GM12878 (cell line): Measurements from ENCODE around the gene DLG2. TPM values are rescaled to one million over a fixed set of nuclear protein-coding genes. Genes with fewer than 3 reads are reported as not detected.

ENCODE experiments used
- ATAC-seq: fragments of 200-7000 bp; cut with Tn5 transposase; 3 replicates; pipeline ENCODE4 v1.9.1; 2020; ENCODE audit warnings: mild to moderate bottlenecking, moderate library complexity
- BruUV-seq: library from RNA; stranded (reverse); fragments of 400-500 nt; replicated peaks from 2 replicates; lab custom pipeline; 2021; lab: Mats Ljungman, UMichigan
- CTCF ChIA-PET: fragments of 300-600 bp; sonication (Branson Sonifier 250); formaldehyde crosslinking; extraction: SDS; loops from one replicate; lab custom pipeline; 2021; ENCODE audit warnings: inconsistent platforms; lab: Yijun Ruan, JAX
- POLR2A ChIA-PET: fragments of 350-600 bp; formaldehyde crosslinking; extraction: SDS; loops from one replicate; lab custom pipeline; 2021; ENCODE audit warnings: inconsistent platforms; lab: Charles Lee
- RAD21 ChIA-PET: fragments of 300-600 bp; sonication (Branson Sonifier 250); formaldehyde crosslinking; loops from one replicate; lab custom pipeline; 2023; ENCODE audit warnings: antibody characterized with exemption; ENCODE audit not compliant: unreplicated experiment; lab: Charles Lee
- SMC1A ChIA-PET: fragments of 300-600 bp; sonication (Branson Sonifier 250); formaldehyde crosslinking; loops from one replicate; lab custom pipeline; 2023; ENCODE audit not compliant: unreplicated experiment, uncharacterized antibody; lab: Charles Lee
- DNase-seq: peaks from one replicate; pipeline ENCODE4 v3.0.0-alpha.2; 2011; ENCODE audit warnings: low read depth, low spot score
- FAIRE-seq: peaks from 3 replicates; lab custom pipeline; 2011; peaks lifted over from hg19 to GRCh38; lab: Jason Lieb, UNC
- H2AFZ ChIP-seq: 2 replicates; pipeline ENCODE4 v1.6.0; 2011; ENCODE audit warnings: low read depth, low read length, control low read depth; ENCODE audit not compliant: control insufficient read depth
- H3K27ac ChIP-seq: 2 replicates; pipeline ENCODE4 v1.5.1; 2011; ENCODE audit warnings: control low read depth; ENCODE audit not compliant: control insufficient read depth, insufficient read depth
- H3K27me3 ChIP-seq, 2 experiments: replicated peaks in 1 of 2; 2 replicates each; pipeline versions ENCODE4 v1.6.0 to v1.6.1; 2011; ENCODE audit warnings: low read length in 1 of 2; ENCODE audit not compliant: control insufficient read depth in 2 of 2, insufficient read depth in 2 of 2
- H3K36me3 ChIP-seq, 2 experiments: 2 replicates each; pipeline ENCODE4 v1.5.1; 2011; ENCODE audit warnings: low read length in 1 of 2; ENCODE audit not compliant: control insufficient read depth in 2 of 2, insufficient read depth in 2 of 2
- H3K4me1 ChIP-seq: 2 replicates; pipeline ENCODE4 v1.6.1; 2011; ENCODE audit warnings: mild to moderate bottlenecking, low read length, moderate library complexity, mixed read lengths; ENCODE audit not compliant: control insufficient read depth, insufficient read depth
- H3K4me2 ChIP-seq: 2 replicates; pipeline ENCODE4 v1.6.0; 2011; ENCODE audit warnings: control low read depth; ENCODE audit not compliant: control insufficient read depth, insufficient read depth
- H3K4me3 ChIP-seq: fragments of 200-600 bp; sonication (generic); 2 replicates; pipeline ENCODE4 v1.5.1; 2016
- H3K79me2 ChIP-seq: 2 replicates; pipeline ENCODE4 v1.6.0; 2011; ENCODE audit warnings: low read length; ENCODE audit not compliant: control insufficient read depth, insufficient read depth
- H3K9ac ChIP-seq: 2 replicates; pipeline ENCODE4 v1.8.0; 2011; ENCODE audit warnings: low read length, control low read depth, mixed read lengths; ENCODE audit not compliant: control insufficient read depth, insufficient read depth
- H3K9me3 ChIP-seq: replicated peaks from 3 replicates; pipeline ENCODE4 v1.5.1; 2011; ENCODE audit warnings: mild to moderate bottlenecking, low read length; ENCODE audit not compliant: control insufficient read depth, insufficient read depth
- H4K20me1 ChIP-seq: 2 replicates; pipeline ENCODE4 v1.6.0; 2011; ENCODE audit not compliant: control insufficient read depth, insufficient read depth
- GABPA ChIP-seq: IDR thresholded peaks from 2 replicates; pipeline ENCODE4 v1.6.1; 2014; ENCODE audit warnings: antibody characterized with exemption, low read depth, mild to moderate bottlenecking, inconsistent platforms
- JUNB ChIP-seq: IDR thresholded peaks from 2 replicates; pipeline ENCODE4 v1.6.1; 2016; ENCODE audit warnings: antibody characterized with exemption, mild to moderate bottlenecking
- RCOR1 ChIP-seq: conservative IDR thresholded peaks from 2 replicates; pipeline ENCODE4 v1.6.1; 2012; ENCODE audit warnings: low read depth, low read length, improper control_type of control experiment
- WGBS: methylation state at CpG from one replicate; pipeline ENCODE4 v1.1.6; 2016; ENCODE audit warnings: low lambda C conversion rate; ENCODE audit not compliant: insufficient replicate concordance, insufficient coverage; ENCODE audit errors: missing lambda C conversion rate; 5-methylcytosine and 5-hydroxymethylcytosine counted together
- in situ Hi-C: fragments of 300-500 bp; cut with MboI; formaldehyde crosslinking; loops from 9 replicates; pipeline ENCODE4 v1.14.3; 2018; ENCODE audit warnings: mixed read lengths
- intact Hi-C: fragments of 100-400 bp; cut with micrococcal nuclease; formaldehyde crosslinking; loops from one replicate; pipeline ENCODE4 v1.14.2; 2022; ENCODE audit not compliant: unreplicated experiment
- polyA plus RNA-seq, 11 experiments: library from polyadenylated mRNA; depleted of rRNA in 4 of 11; unstranded in 6 of 11; stranded (reverse) in 5 of 11; fragments of >200 nt; fragmentation: Nextera tagmentation in 4 of 11; fragmentation: Illumina TruSeq in 1 of 11; extraction: Ambion mirVana in 4 of 11; extraction: Trizol in 1 of 11; gene quantifications; 1 replicate in 1 of 11; 2 replicates in 10 of 11; pipeline versions ENCODE4 v1.2.1 to v1.2.3, GENCODE V29; 2011 to 2016; ENCODE audit warnings: inconsistent platforms in 2 of 11, missing spikeins in 2 of 11, low read depth in 1 of 11
- total RNA-seq, 4 experiments: library from RNA; depleted of rRNA in 3 of 4; stranded (reverse); fragments of >200 nt in 3 of 4; fragmentation: Illumina TruSeq in 1 of 4; extraction: Trizol in 1 of 4; gene quantifications; 2 replicates each; pipeline versions ENCODE4 v1.2.1 to v1.2.3, GENCODE V29; 2013 to 2021
- TF ChIP-seq, protein P1 (sequence below): fragments of 450-650 bp; formaldehyde crosslinking; IDR thresholded peaks from 2 replicates; pipeline ENCODE4 v1.4.0; 2022; ENCODE audit warnings: mild to moderate bottlenecking, moderate library complexity
- TF ChIP-seq, protein P2 (sequence below): fragments of 450-650 bp; IDR thresholded peaks from 2 replicates; pipeline ENCODE4 v1.6.1; 2017; ENCODE audit warnings: low read depth, mild to moderate bottlenecking, moderate library complexity
- TF ChIP-seq, protein P3 (sequence below): IDR thresholded peaks from 2 replicates; pipeline ENCODE4 v1.6.1; 2012; ENCODE audit warnings: improper control_type of control experiment, low read depth, low read length; ENCODE audit not compliant: insufficient replicate concordance

The DLG2 gene
- total and polyA plus RNA-seq, 10 of the 15 experiments (the other 5 are each of a cell fraction or from before 2014, with no cell fraction given) = 0.09 to 0.98 (median 0.35) TPM

DNA sequence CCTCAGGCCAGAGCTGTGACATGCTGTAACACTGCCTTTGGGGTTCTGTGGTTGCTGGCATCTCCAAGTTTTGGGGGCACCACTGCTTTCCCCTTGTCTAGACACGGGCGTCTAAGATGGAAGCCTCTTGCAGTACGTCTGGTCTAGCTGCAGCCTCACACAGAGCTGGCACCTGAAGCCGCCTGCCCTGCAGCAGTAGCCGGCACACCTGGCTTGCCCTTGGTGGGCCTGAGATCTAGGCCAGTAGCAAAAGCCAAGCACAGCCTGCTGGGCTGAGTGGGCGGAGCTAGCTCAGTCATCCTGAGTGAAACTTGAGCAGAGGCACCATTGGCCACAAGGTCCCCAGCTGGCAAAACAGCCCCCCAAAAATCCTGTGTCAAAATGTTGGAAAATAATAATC lies 154.2 kb downstream of the DLG2 start:
- in situ Hi-C loops (no loop called here), intact Hi-C loops (no loop called here)
- no peak overlapping the region for H2AFZ ChIP-seq
- H3K27me3 ChIP-seq = no peaks in the 10 kb centered on the region
- no peak overlapping the region for H3K9ac ChIP-seq
- no peaks in the 10 kb centered on the region for H3K79me2 ChIP-seq
- WGBS = 62% methylated on average over 6 of the region's 6 CpGs
- no peak overlapping the region for H3K27ac ChIP-seq
- no peaks in the 10 kb centered on the region; the same call in 1 of the 3 replicates for H3K9me3 ChIP-seq
- ChIA-PET SMC1A (no interaction called here), RAD21 (no interaction called here), POLR2A (no interaction called here), CTCF (no interaction called here)
- FAIRE-seq = no peak
- TF ChIP-seq GABPA = no peak
- TF ChIP-seq JUNB = no peak
- no peak for TF ChIP-seq RCOR1
- TF ChIP-seq, protein P1, sequence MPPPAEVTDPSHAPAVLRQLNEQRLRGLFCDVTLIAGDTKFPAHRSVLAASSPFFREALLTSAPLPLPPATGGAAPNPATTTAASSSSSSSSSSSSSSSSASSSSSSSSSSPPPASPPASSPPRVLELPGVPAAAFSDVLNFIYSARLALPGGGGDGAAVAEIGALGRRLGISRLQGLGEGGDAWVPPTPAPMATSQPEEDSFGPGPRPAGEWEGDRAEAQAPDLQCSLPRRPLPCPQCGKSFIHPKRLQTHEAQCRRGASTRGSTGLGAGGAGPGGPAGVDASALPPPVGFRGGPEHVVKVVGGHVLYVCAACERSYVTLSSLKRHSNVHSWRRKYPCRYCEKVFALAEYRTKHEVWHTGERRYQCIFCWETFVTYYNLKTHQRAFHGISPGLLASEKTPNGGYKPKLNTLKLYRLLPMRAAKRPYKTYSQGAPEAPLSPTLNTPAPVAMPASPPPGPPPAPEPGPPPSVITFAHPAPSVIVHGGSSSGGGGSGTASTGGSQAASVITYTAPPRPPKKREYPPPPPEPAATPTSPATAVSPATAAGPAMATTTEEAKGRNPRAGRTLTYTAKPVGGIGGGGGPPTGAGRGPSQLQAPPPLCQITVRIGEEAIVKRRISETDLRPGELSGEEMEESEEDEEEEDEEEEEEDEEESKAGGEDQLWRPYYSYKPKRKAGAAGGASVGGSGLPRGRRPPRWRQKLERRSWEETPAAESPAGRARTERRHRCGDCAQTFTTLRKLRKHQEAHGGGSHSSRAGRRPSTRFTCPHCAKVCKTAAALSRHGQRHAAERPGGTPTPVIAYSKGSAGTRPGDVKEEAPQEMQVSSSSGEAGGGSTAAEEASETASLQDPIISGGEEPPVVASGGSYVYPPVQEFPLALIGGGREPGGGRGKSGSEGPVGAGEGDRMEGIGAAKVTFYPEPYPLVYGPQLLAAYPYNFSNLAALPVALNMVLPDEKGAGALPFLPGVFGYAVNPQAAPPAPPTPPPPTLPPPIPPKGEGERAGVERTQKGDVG (CRISPR knock-in tag) = no peak
- TF ChIP-seq, protein P2, sequence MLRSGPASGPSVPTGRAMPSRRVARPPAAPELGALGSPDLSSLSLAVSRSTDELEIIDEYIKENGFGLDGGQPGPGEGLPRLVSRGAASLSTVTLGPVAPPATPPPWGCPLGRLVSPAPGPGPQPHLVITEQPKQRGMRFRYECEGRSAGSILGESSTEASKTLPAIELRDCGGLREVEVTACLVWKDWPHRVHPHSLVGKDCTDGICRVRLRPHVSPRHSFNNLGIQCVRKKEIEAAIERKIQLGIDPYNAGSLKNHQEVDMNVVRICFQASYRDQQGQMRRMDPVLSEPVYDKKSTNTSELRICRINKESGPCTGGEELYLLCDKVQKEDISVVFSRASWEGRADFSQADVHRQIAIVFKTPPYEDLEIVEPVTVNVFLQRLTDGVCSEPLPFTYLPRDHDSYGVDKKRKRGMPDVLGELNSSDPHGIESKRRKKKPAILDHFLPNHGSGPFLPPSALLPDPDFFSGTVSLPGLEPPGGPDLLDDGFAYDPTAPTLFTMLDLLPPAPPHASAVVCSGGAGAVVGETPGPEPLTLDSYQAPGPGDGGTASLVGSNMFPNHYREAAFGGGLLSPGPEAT = no peak
- TF ChIP-seq, protein P3, sequence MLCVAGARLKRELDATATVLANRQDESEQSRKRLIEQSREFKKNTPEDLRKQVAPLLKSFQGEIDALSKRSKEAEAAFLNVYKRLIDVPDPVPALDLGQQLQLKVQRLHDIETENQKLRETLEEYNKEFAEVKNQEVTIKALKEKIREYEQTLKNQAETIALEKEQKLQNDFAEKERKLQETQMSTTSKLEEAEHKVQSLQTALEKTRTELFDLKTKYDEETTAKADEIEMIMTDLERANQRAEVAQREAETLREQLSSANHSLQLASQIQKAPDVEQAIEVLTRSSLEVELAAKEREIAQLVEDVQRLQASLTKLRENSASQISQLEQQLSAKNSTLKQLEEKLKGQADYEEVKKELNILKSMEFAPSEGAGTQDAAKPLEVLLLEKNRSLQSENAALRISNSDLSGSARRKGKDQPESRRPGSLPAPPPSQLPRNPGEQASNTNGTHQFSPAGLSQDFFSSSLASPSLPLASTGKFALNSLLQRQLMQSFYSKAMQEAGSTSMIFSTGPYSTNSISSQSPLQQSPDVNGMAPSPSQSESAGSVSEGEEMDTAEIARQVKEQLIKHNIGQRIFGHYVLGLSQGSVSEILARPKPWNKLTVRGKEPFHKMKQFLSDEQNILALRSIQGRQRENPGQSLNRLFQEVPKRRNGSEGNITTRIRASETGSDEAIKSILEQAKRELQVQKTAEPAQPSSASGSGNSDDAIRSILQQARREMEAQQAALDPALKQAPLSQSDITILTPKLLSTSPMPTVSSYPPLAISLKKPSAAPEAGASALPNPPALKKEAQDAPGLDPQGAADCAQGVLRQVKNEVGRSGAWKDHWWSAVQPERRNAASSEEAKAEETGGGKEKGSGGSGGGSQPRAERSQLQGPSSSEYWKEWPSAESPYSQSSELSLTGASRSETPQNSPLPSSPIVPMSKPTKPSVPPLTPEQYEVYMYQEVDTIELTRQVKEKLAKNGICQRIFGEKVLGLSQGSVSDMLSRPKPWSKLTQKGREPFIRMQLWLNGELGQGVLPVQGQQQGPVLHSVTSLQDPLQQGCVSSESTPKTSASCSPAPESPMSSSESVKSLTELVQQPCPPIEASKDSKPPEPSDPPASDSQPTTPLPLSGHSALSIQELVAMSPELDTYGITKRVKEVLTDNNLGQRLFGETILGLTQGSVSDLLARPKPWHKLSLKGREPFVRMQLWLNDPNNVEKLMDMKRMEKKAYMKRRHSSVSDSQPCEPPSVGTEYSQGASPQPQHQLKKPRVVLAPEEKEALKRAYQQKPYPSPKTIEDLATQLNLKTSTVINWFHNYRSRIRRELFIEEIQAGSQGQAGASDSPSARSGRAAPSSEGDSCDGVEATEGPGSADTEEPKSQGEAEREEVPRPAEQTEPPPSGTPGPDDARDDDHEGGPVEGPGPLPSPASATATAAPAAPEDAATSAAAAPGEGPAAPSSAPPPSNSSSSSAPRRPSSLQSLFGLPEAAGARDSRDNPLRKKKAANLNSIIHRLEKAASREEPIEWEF = no peak
- no peak for DNase-seq
- H3K4me3 ChIP-seq = no peak overlapping the region
- no peaks in the 10 kb centered on the region for H4K20me1 ChIP-seq
- no peaks in the 10 kb centered on the region for H3K4me1 ChIP-seq
- H3K36me3 ChIP-seq = no peaks in the 10 kb centered on the region
- no peak overlapping the region for H3K4me2 ChIP-seq
- ATAC-seq = no peak
- BruUV-seq = no TSS peak
